Mucosa of stomach (tissue), 1 donor: Measurements from ENCODE around the gene HIVEP2.

Experiments
- H3K27me3 ChIP-seq: one replicate; pipeline ENCODE4 v1.7.0; 2013; ENCODE audit warnings: mild to moderate bottlenecking, low read length; ENCODE audit not compliant: control insufficient read depth, insufficient read depth
- H3K36me3 ChIP-seq: one replicate; pipeline ENCODE4 v1.7.0; 2013; ENCODE audit warnings: low read length; ENCODE audit not compliant: control insufficient read depth, insufficient read depth
- H3K4me1 ChIP-seq: one replicate; pipeline ENCODE4 v1.7.0; 2013; ENCODE audit warnings: mild to moderate bottlenecking, low read length; ENCODE audit not compliant: control insufficient read depth, insufficient read depth
- H3K4me3 ChIP-seq: one replicate; pipeline ENCODE4 v1.7.0; 2013; ENCODE audit warnings: low read length
- H3K9ac ChIP-seq: one replicate; pipeline ENCODE4 v1.7.0; 2013; ENCODE audit warnings: mild to moderate bottlenecking, low read length, moderate library complexity
- H3K9me3 ChIP-seq: one replicate; pipeline ENCODE4 v1.7.0; 2013; ENCODE audit warnings: mild to moderate bottlenecking, low read length, moderate library complexity; ENCODE audit not compliant: control insufficient read depth
- donor health status: Pancreatic carcinoma.

HIVEP2 gene

DNA sequence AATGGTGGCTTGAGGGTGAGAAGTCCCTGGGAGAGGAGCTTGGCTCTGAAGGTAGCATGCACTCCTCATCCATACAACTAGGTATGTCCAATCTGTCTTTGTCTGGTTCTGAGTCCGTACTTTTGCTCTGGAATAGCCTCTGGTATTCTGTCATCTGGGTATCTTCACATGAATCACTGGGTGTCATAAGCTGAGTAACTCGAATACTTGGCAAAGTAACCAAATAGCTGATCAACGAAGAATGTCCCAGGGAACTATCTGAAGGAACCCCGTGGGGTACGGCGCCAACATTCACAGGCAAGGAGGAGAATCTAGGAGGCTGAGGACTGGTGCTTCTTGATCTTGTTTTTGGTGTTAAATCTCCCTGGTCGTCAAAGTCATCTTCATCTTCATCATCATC, 184.8 kb downstream of the HIVEP2 start:
- Histone ChIP-seq H3K9ac (no peak overlapping the region), H3K36me3 (no peaks in the 10 kb centered on the region), H3K9me3 (no peaks in the 10 kb centered on the region), H3K4me1 (no peaks in the 10 kb centered on the region), H3K4me3 (no peak overlapping the region), H3K27me3 (no peaks in the 10 kb centered on the region)

DNA sequence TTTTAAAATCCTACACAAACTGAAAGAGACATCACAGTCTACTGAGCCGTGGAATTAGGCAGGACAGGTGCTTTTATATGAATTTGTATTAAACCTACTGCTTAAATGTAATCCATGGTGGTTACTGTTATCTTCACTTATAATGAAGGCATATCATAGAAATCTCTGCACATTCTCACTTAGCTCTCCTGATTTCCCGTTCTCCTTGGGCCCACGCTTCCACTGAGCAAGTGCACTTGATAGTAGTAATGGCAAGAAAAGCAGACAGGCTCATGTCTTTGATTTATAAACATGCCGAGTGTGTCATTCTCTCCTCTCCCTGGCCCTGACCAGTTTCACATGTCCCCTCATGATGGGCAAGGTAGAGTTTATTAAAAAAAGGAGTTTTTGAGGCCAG, 186.3 kb downstream of the HIVEP2 start:
- H3K4me1 ChIP-seq, result no peaks in the 10 kb centered on the region
- no peaks in the 10 kb centered on the region for H3K36me3 ChIP-seq
- no peak overlapping the region for H3K4me3 ChIP-seq
- no peaks in the 10 kb centered on the region for H3K27me3 ChIP-seq
- no peaks in the 10 kb centered on the region for H3K9me3 ChIP-seq
- no peak overlapping the region for H3K9ac ChIP-seq

DNA sequence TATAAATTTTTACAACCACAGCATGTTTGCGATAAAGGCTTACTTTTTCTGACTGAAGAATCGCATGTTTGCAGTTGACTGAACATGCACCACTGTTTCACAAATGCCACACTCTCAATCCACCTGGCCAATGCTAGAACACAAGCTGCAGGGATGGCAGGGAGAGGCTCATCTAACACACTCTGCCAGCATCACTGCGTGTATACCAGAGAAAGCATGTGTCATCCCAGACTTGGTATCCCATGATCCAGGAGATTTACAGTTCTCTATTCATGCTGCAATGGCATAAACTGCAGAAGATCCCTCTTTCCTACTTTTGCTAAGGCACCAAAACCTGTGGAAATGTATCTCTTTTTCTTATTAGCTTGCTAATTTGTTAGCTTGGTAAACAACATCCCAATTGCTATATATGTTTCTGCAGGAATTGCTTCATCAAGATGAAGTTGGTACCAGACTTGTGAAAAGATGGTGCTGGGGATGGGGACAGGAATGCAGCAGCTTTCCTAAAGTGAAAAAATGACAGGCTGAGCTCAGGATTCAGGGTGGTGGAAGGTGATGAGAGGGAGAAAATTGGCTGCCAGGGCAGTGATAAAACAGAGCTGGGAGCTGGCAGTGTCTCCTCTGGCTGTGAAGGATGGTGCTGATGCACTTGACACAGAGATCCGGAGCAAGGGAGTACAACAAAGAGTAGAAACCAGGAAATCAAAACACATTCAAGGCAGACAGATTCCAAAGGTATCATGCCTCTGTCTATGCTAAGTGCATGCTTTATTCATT, 186.9 kb downstream of the HIVEP2 start:
- H3K27me3 ChIP-seq, result no peaks in the 10 kb centered on the region
- H3K4me3 ChIP-seq, result no peak overlapping the region
- no peaks in the 10 kb centered on the region for H3K9me3 ChIP-seq
- no peak overlapping the region for H3K9ac ChIP-seq
- H3K36me3 ChIP-seq, result no peaks in the 10 kb centered on the region
- H3K4me1 ChIP-seq, result no peaks in the 10 kb centered on the region

DNA sequence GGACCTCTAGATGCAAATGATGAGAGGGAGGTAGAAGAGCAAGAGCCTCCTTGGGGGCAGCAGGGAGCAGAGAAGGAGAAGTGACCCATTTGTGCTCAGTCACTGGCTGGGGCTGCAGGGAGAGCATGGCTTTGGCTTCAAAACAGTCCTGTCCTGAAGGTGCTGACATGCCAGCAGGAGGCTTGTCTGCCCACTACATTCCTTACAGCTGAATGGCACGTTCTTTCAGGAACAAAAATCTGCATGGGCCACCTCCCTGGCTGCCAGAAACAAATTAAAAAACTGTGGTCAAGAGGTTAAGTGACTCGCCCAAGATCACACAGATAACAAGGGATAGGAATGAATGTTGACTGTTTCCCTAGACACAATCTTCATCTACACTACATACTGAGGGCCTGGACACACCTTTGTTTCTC, 188.8 kb downstream of the HIVEP2 start:
- no peaks in the 10 kb centered on the region for H3K9me3 ChIP-seq
- no peaks in the 10 kb centered on the region for H3K4me1 ChIP-seq
- H3K36me3 ChIP-seq, result no peaks in the 10 kb centered on the region
- H3K9ac ChIP-seq, result no peak overlapping the region
- H3K4me3 ChIP-seq, result no peak overlapping the region
- H3K27me3 ChIP-seq, result no peaks in the 10 kb centered on the region

DNA sequence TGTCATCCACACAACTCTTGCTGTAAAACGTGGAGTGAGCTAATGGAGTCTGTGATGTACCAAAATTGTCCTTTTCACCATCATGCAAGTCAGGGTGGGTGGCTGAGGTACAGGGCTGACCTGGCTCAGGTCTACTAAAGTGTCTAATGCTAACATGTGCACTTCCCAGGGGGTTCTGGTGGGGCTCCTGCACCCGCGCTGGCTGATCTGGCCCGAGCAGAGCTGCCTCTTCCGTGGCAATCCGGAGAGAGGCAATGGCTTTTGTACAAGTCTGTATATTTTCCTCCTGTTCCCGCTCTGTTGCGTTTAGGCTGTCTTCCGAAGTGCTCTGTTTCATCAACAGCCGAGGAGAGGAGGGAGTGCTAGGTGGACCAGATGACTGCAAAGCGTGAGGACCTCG, 191.8 kb downstream of the HIVEP2 start:
- no peak overlapping the region for H3K9ac ChIP-seq
- H3K4me3 ChIP-seq, result no peak overlapping the region
- H3K9me3 ChIP-seq, result no peaks in the 10 kb centered on the region
- H3K4me1 ChIP-seq, result no peaks in the 10 kb centered on the region
- H3K36me3 ChIP-seq, result no peaks in the 10 kb centered on the region
- no peaks in the 10 kb centered on the region for H3K27me3 ChIP-seq

DNA sequence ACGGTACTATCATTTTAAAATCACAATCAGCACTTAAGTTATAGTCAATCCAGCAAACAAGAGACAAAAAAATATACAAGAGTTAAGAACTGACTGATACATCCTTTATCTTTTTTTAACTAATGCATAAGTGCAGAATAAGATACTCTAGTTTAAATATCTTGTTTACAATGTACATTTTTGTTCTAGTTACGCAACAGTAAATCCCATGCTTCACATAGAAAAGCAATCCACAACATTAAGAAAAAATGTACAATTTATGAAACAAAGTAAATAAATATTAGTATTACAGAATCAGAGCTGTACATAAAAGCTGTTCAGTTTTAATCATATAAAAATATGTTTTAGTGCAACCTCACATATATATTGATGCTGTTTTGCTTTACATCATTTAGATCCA, 192.6 kb downstream of the HIVEP2 start:
- Histone ChIP-seq H3K36me3 (no peaks in the 10 kb centered on the region), H3K9me3 (no peaks in the 10 kb centered on the region), H3K4me1 (no peaks in the 10 kb centered on the region), H3K27me3 (no peaks in the 10 kb centered on the region), H3K4me3 (no peak overlapping the region), H3K9ac (no peak overlapping the region)

DNA sequence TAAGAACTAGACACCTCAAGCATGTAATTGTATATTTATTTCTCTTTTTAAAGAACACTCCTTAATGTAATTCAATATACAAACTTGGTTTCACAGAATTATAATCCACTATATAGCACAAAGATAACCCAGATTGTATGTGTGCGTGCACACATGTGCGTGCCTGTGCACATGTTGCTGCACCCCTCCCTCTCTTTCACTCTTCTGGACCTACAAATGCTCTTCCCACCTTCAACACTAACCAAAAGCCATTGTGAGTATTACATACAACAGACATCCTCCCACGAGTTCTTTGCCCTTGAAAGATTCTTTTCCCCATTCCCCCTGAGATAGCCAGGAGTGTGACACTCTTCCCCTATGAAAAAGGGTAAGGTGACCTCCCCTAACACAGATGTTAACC, 193.5 kb downstream of the HIVEP2 start:
- H3K9ac ChIP-seq, result no peak overlapping the region
- no peaks in the 10 kb centered on the region for H3K36me3 ChIP-seq
- H3K9me3 ChIP-seq, result no peaks in the 10 kb centered on the region
- no peak overlapping the region for H3K4me3 ChIP-seq
- H3K4me1 ChIP-seq, result no peaks in the 10 kb centered on the region
- H3K27me3 ChIP-seq, result no peaks in the 10 kb centered on the region

DNA sequence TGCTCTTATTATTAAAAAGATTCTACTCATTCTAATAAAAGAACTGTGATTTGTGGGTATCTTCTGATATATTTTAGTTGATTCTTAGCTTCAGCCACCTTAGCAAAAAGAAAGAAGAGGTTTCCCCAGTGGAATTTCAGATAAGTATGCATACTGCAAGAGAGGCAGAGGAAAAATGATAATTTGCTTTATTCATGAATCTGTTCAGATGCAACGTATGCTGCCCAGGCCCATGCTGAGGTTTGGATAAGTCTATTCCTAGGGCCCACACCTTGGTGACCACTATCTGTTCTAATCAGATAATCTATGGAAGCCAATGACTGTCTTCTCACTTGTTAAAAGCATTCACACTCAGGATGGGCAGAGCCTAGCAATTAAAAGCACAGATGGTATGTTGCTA, 194.0 kb downstream of the HIVEP2 start:
- Histone ChIP-seq H3K9me3 (no peaks in the 10 kb centered on the region), H3K4me1 (no peaks in the 10 kb centered on the region), H3K4me3 (no peak overlapping the region), H3K36me3 (no peaks in the 10 kb centered on the region), H3K9ac (no peak overlapping the region), H3K27me3 (no peaks in the 10 kb centered on the region)

DNA sequence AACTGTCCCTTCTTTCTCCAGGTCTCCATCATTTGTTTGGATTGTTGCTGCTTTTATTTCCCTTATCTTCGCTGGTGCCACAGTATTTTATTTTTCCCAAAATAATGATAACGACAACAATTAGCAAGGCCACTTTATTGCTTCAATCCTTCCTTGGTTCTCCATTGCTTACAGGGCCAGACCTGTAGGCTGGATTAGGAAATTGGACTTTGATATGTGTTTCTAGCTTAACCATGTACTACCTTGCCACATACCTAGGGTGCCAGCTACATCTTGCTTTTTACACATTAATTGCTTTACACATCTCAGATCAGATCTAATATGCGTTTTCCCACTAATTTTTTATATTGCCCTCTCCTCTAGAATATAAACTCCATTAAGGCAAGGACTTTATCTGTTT, 195.4 kb downstream of the HIVEP2 start:
- no peaks in the 10 kb centered on the region for H3K9me3 ChIP-seq
- no peak overlapping the region for H3K4me3 ChIP-seq
- no peaks in the 10 kb centered on the region for H3K4me1 ChIP-seq
- H3K27me3 ChIP-seq, result no peaks in the 10 kb centered on the region
- no peak overlapping the region for H3K9ac ChIP-seq
- H3K36me3 ChIP-seq, result no peaks in the 10 kb centered on the region

DNA sequence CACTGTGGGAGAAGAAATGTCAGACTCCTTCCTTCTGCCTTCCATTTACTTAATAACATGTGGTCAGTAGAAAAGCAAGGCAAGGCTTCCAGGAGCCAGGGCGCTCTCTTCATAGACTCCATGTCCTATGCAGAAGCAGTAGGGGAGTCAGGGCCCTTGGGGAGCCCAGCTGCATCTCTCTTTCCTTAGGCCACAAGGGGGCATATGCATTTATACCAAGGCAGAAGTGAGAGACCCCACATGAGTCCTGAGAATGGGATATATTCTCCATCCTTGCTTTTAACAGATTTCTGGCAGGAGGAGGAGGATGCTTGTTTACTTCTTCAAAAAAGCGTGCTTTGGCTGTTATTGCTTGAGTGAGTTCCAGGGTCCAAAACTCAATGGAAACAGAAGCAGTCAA, 198.5 kb downstream of the HIVEP2 start:
- no peaks in the 10 kb centered on the region for H3K36me3 ChIP-seq
- no peak overlapping the region for H3K9ac ChIP-seq
- H3K4me3 ChIP-seq, result no peak overlapping the region
- H3K4me1 ChIP-seq, result no peaks in the 10 kb centered on the region
- no peaks in the 10 kb centered on the region for H3K27me3 ChIP-seq
- H3K9me3 ChIP-seq, result no peaks in the 10 kb centered on the region

DNA sequence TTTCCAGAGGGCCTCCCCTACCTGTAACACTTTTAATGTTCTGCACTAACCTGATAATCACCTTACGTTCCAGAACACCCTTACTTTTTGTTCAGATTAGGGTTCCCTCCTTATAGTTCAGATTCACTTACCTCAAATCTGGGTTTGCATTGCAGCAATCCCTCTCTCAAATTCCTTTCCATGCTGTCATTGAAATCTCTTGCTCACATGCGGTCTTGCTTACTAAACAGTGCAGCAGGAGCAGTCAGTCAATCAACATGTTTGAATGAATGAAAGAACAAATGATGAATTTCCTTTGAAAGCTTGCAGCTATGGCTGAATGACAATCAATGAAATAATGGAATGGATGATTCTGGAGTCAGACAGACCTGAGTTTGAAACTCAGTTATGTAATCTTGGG, 200.1 kb downstream of the HIVEP2 start:
- Histone ChIP-seq H3K4me3 (no peak overlapping the region), H3K36me3 (no peaks in the 10 kb centered on the region), H3K4me1 (no peaks in the 10 kb centered on the region), H3K27me3 (no peaks in the 10 kb centered on the region), H3K9me3 (no peaks in the 10 kb centered on the region), H3K9ac (no peak overlapping the region)

DNA sequence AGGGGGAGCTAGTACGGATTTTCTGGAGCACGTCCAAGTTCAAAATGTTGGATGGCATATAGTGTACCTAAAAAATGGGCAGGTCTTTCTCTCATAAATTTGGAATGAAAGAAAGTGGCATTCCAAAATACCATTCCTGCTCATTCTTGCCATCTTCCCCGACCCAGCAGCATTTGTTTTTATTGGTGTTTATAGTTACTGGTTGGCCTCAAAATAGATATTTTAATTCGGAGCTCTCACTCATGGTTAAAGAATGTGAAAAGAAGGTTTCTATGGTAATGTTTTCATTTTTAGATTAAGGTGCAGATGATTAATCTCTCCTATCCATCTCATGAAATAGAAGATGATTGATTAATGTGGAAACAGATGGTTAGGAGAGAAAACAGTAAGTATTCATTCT, 204.5 kb downstream of the HIVEP2 start:
- no peaks in the 10 kb centered on the region for H3K27me3 ChIP-seq
- no peak overlapping the region for H3K4me3 ChIP-seq
- H3K4me1 ChIP-seq, result no peaks in the 10 kb centered on the region
- H3K36me3 ChIP-seq, result no peaks in the 10 kb centered on the region
- H3K9me3 ChIP-seq, result no peaks in the 10 kb centered on the region
- no peak overlapping the region for H3K9ac ChIP-seq

DNA sequence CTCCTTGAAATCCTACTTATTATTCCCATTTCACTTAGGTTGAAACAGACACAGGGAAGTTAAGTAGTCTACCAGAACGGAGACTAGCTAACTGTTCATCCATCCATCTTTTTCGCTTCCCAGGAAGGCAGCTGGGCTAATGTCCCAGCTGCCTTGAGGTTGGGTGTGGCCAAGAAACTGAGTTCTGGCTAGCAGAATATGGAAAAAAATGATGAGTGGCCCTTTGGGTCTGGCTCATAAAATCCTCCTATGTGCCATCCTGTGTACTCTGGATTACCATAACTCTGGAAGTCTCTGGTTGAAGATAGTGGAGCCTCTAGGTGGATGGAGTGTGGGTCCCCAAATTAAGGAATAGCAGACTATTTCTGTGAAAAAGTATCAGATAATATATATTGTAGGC, 206.2 kb downstream of the HIVEP2 start:
- H3K4me3 ChIP-seq, result no peak overlapping the region
- H3K9me3 ChIP-seq, result no peaks in the 10 kb centered on the region
- no peak overlapping the region for H3K9ac ChIP-seq
- H3K36me3 ChIP-seq, result no peaks in the 10 kb centered on the region
- no peaks in the 10 kb centered on the region for H3K27me3 ChIP-seq
- no peaks in the 10 kb centered on the region for H3K4me1 ChIP-seq
